Nephron progenitor cell (in vitro differentiated cells): Measurements from ENCODE around the gene ASB8.

Experiments used
- DNase-seq: peaks from one replicate; pipeline ENCODE4 v3.0.0; 2021
- H3K27ac Mint-ChIP-seq: 2 replicates; pipeline ENCODE4 v1.8.0; 2021; ENCODE audit warnings: mild to moderate bottlenecking, moderate library complexity, mixed read lengths
- H3K27me3 Mint-ChIP-seq: 2 replicates; pipeline ENCODE4 v1.8.0; 2021; ENCODE audit warnings: mild to moderate bottlenecking, low read depth, mixed read lengths; ENCODE audit not compliant: poor library complexity
- H3K36me3 Mint-ChIP-seq: 2 replicates; pipeline ENCODE4 v1.8.0; 2021; ENCODE audit warnings: low read depth, mixed read lengths
- H3K4me1 Mint-ChIP-seq: 2 replicates; pipeline ENCODE4 v1.8.0; 2021; ENCODE audit warnings: mixed read lengths
- H3K4me3 Mint-ChIP-seq: 2 replicates; pipeline ENCODE4 v1.8.0; 2021; ENCODE audit warnings: mild to moderate bottlenecking, moderate library complexity, mixed read lengths
- H3K9me3 Mint-ChIP-seq: 2 replicates; pipeline ENCODE4 v1.8.0; 2021; ENCODE audit warnings: mild to moderate bottlenecking, moderate library complexity, mixed read lengths
- TF ChIP-seq, protein P1 (sequence below): fragments of 200-600 bp; sonication (generic); IDR thresholded peaks from 2 replicates; pipeline ENCODE4 v1.5.0; 2021; ENCODE audit warnings: antibody characterized with exemption

ASB8 gene

GRCh38 chr12:48180857-48181495, 23.7 kb upstream of the ASB8 start:
- Mint-ChIP-seq H3K4me3 (no peak overlapping the region), H3K27me3 (peaks cover 73% of the 10 kb centered on the region), H3K4me1 (peaks cover 76% of the 10 kb centered on the region), H3K27ac (no peak overlapping the region), H3K36me3 (no peaks in the 10 kb centered on the region), H3K9me3 (no peaks in the 10 kb centered on the region)
- TF ChIP-seq, protein P1, sequence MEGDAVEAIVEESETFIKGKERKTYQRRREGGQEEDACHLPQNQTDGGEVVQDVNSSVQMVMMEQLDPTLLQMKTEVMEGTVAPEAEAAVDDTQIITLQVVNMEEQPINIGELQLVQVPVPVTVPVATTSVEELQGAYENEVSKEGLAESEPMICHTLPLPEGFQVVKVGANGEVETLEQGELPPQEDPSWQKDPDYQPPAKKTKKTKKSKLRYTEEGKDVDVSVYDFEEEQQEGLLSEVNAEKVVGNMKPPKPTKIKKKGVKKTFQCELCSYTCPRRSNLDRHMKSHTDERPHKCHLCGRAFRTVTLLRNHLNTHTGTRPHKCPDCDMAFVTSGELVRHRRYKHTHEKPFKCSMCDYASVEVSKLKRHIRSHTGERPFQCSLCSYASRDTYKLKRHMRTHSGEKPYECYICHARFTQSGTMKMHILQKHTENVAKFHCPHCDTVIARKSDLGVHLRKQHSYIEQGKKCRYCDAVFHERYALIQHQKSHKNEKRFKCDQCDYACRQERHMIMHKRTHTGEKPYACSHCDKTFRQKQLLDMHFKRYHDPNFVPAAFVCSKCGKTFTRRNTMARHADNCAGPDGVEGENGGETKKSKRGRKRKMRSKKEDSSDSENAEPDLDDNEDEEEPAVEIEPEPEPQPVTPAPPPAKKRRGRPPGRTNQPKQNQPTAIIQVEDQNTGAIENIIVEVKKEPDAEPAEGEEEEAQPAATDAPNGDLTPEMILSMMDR, result no peak
- DNase-seq, result no peak

GRCh38 chr12:48180424-48180823, 23.1 kb upstream of the ASB8 start:
- peaks cover 67% of the 10 kb centered on the region for H3K27me3 Mint-ChIP-seq
- no peaks in the 10 kb centered on the region for H3K9me3 Mint-ChIP-seq
- H3K4me1 Mint-ChIP-seq, result peaks cover 76% of the 10 kb centered on the region
- H3K4me3 Mint-ChIP-seq, result no peak overlapping the region
- no peak overlapping the region for H3K27ac Mint-ChIP-seq
- DNase-seq, result no peak
- no peaks in the 10 kb centered on the region for H3K36me3 Mint-ChIP-seq
- TF ChIP-seq, protein P1, result no peak

DNA sequence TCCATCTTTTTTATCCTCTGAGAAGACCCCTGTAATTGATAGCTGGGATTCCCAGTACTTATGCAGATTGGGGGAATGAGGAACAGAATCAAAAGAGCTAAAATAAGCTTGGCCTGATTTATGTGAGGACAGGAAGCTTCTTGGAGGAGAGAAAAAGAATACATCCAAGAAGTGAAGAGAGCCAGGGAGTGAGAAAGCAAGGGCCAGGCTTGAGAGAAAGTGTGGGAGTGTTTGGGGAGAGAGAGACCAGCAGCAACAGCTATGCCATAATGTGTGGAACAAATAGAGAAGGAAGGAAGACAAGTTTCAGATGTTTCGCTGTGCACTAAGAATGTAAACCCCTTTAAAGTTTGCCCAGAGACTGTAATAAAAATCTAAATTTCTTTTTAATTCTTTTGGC, 22.2 kb upstream of the ASB8 start:
- Mint-ChIP-seq H3K9me3 (no peaks in the 10 kb centered on the region), H3K36me3 (no peaks in the 10 kb centered on the region), H3K4me3 (no peak overlapping the region), H3K27me3 (peaks cover 58% of the 10 kb centered on the region), H3K4me1 (peaks cover 73% of the 10 kb centered on the region), H3K27ac (no peak overlapping the region)
- no peak for DNase-seq
- TF ChIP-seq, protein P1, result no peak

DNA sequence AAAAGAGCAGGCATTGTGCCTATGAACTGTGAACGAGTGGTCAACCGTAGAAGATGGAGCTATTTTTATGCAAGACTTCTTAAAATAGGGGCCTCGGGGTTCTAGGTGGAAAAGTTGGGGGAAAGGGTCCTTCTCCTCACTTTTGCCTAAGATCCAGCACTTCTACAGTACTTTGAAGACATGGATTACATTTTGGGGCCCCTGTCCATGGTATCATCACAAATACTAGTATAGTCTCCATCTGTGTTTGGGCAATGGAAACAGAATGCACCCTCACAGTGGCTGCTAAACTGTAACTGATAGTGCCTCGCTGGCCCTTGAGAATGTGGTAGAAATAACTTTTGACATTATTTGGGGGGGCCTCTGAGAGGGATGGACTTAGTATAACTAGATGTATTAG, 20.7 kb upstream of the ASB8 start:
- no peak overlapping the region for H3K27ac Mint-ChIP-seq
- H3K9me3 Mint-ChIP-seq, result no peaks in the 10 kb centered on the region
- peaks cover 43% of the 10 kb centered on the region for H3K27me3 Mint-ChIP-seq
- H3K4me1 Mint-ChIP-seq, result peaks cover 69% of the 10 kb centered on the region
- no peak for DNase-seq
- no peak overlapping the region for H3K4me3 Mint-ChIP-seq
- no peaks in the 10 kb centered on the region for H3K36me3 Mint-ChIP-seq
- TF ChIP-seq, protein P1, result no peak

- H3K4me1 Mint-ChIP-seq, result peaks cover 53% of the 10 kb centered on the region
- peak overlapping the region; percentile 53 for H3K4me3 Mint-ChIP-seq
- no peaks in the 10 kb centered on the region for H3K36me3 Mint-ChIP-seq
- no peak for DNase-seq
- TF ChIP-seq, protein P1, result no peak
- H3K27me3 Mint-ChIP-seq, result peaks cover 27% of the 10 kb centered on the region
- no peaks in the 10 kb centered on the region for H3K9me3 Mint-ChIP-seq
- peak overlapping the region; percentile 46 for H3K27ac Mint-ChIP-seq
Observed at GRCh38 chr12:48176417-48176751, 19.1 kb upstream of the ASB8 start.
